ENCODE results near the gene RAB43.
"Not testable (repeated sequence)": the region's sequence is repeated elsewhere in the genome, so short reads cannot be mapped to it uniquely, and the experiment has no call there.

RAB43 gene

GRCh38 chr3:129112308-129113052 lies 9.1 kb downstream of the RAB43 start:
- no peaks in the 10 kb centered on the region for H3K27me3 Mint-ChIP-seq
- no peak for DNase-seq
- peak overlapping the region; percentile 41 for H3K4me3 Mint-ChIP-seq
- H3K36me3 Mint-ChIP-seq (ENCODE audit: low read depth) = peaks cover 85% of the 10 kb centered on the region
- H3K4me1 Mint-ChIP-seq (ENCODE audit: low read depth) = peaks cover 84% of the 10 kb centered on the region
- peak overlapping the region; percentile 98 for H3K27ac Mint-ChIP-seq
- H3K9me3 Mint-ChIP-seq = no peaks in the 10 kb centered on the region

DNA sequence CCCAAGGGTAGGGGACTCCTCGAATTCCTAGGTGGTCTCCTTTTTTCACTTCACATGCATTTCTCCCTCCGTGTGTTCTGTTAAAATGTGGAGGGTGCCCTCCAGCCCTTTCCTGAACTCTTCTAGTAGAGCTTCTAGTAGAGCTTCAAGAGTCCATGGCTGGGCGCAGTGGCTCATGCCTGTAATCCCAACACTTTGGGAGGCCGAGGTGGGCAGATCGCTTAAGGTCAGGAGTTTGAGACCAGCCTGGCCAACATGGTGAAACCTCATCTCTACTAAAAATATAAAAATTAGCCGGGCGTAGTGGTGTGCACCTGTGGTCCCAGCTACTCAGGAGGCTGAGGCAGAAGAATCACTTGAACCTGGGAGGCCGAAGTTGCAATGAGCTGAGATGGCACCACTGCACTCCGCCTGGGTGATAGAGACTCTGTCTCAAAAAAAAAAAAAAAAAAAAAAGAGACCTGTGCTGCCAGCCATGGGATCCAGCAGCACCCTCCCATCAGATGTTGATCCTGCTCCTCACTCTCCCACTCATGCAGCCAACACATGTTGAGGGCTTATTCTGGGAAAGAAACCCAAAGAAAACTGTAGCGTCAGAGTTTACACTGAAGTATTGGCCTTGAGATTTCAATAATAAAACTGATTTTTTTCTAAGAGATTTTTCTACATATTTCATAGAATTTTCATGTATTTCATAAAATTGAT lies 10.4 kb downstream of the RAB43 start:
- H3K27ac Mint-ChIP-seq = peak overlapping the region; percentile 98
- not testable (repeated sequence) for DNase-seq, H3K4me3 Mint-ChIP-seq, H3K9me3 Mint-ChIP-seq, H3K27me3 Mint-ChIP-seq
- peaks cover 86% of the 10 kb centered on the region for H3K36me3 Mint-ChIP-seq (ENCODE audit: low read depth)
- peaks cover 85% of the 10 kb centered on the region for H3K4me1 Mint-ChIP-seq (ENCODE audit: low read depth)

DNA sequence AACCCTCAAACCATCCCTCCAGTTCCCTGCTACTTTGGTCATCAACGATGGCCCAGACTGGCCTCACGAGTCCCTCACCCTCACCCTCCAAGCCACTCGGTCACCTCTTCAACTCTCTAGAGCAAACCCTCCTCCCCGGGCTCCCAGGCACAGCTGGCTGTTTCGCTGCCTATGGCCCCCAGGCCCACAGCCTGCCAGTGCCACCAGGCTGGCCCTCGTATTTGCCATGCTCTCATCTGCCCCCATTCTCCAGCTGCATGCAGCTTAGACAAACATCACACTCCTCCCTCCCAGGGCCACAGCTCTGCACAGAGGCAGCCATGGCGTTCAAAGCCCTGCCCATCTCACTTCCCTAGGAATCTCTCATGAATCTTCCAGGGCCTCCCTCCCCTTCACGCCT lies 13.8 kb downstream of the RAB43 start:
- H3K27me3 Mint-ChIP-seq = no peaks in the 10 kb centered on the region
- H3K27ac Mint-ChIP-seq = peak overlapping the region; percentile 87
- no peak overlapping the region for H3K4me3 Mint-ChIP-seq
- peaks cover 80% of the 10 kb centered on the region for H3K36me3 Mint-ChIP-seq (ENCODE audit: low read depth)
- DNase-seq = no peak
- no peaks in the 10 kb centered on the region for H3K9me3 Mint-ChIP-seq
- peaks cover 87% of the 10 kb centered on the region for H3K4me1 Mint-ChIP-seq (ENCODE audit: low read depth)

DNA sequence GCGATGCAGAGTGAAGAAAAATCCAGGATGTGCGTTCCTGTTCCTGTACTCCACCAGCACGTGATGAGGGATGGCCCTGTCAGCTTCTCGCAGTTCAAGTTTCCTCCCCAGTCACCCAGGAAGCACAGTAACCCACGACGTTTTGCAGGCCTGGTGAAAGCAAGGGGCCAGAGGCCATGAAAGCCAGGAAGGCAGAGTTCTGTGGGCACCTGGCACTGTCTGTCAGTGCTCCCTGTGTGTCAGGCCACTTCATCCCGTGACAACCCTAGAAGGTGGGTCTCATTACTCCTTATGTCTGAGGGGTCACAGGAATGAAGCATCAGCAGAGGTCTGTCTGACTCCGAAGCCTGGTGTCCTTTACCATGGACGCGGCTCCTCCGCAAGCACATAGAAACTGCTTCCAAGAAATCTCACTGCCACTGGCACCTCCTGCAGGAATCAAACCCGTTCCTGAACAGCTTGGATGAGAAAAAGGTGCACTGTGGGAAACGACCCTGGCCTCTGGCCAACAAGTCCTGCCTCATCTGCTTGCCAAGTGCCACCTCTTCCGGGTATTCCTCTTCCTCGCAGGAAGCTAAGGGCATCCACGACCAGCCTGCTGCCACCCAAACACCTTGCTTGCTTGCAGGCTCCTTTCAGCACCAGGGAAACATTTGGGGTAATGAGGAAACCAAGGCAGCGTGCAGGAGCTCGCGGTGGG lies 14.6 kb downstream of the RAB43 start:
- H3K27me3 Mint-ChIP-seq = no peaks in the 10 kb centered on the region
- H3K27ac Mint-ChIP-seq = peak overlapping the region; percentile 87
- H3K4me3 Mint-ChIP-seq = no peak overlapping the region
- no peak for DNase-seq
- no peaks in the 10 kb centered on the region for H3K9me3 Mint-ChIP-seq
- H3K4me1 Mint-ChIP-seq (ENCODE audit: low read depth) = peaks cover 87% of the 10 kb centered on the region
- peaks cover 76% of the 10 kb centered on the region for H3K36me3 Mint-ChIP-seq (ENCODE audit: low read depth)

DNA sequence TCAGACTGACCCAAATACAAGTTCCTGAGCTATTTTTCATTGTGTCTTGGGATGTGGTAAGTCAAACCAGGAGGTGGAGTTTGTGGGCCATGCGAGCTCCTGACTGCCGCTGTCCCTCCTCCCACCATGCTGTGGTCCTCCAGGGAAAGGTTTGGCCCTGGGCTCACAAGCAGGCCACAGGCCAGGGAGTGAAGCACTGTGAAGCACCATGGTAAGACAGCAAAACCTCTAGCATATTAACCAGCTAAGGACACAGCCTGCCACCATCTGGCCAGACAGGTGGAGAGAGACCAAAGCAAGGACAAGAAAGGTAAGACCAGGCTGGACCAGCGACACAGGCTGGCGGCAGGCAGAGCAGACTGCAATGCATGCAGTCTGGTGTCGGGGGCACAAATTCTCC lies 15.3 kb downstream of the RAB43 start:
- Mint-ChIP-seq H3K4me1 (ENCODE audit: low read depth) (peaks cover 87% of the 10 kb centered on the region), H3K4me3 (no peak overlapping the region), H3K27ac (peak overlapping the region; percentile 87), H3K36me3 (ENCODE audit: low read depth) (peaks cover 78% of the 10 kb centered on the region), H3K9me3 (no peaks in the 10 kb centered on the region), H3K27me3 (no peaks in the 10 kb centered on the region)
- no peak for DNase-seq

GRCh38 chr3:129105862-129106261 lies 15.7 kb downstream of the RAB43 start:
- Mint-ChIP-seq H3K27ac (peak overlapping the region; percentile 87), H3K4me3 (no peak overlapping the region), H3K9me3 (no peaks in the 10 kb centered on the region), H3K27me3 (no peaks in the 10 kb centered on the region), H3K4me1 (ENCODE audit: low read depth) (peaks cover 88% of the 10 kb centered on the region), H3K36me3 (ENCODE audit: low read depth) (peaks cover 78% of the 10 kb centered on the region)
- no peak for DNase-seq

DNA sequence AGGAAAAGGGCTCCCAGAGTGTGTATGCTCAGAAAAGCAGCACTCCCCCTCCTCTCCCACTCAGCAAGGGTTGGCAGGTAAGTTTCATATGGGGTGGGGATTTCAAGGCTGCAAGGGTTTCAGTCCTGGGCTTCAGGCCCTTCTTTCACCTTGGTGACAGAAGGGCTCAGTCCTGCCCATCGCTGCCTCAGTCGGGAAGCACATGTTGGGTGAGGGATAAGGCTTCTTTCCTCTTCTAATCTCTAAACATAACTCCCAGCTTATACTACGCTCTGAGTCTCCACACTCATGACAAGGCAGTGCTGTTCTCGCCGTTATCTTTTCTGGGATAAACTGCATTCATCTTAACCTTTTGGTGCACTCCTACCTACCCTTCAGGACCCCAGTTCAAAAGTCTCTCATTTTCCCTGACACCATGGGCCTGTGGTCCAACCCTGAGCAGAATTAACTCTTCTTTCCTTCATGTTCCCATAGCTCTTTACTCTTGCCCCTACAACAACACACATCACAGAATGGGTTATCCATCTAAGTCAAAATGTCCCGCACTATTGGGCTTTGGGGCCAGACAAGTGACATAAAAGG lies 17.0 kb downstream of the RAB43 start:
- H3K27ac Mint-ChIP-seq = peak overlapping the region; percentile 70
- no peak for DNase-seq
- no peaks in the 10 kb centered on the region for H3K9me3 Mint-ChIP-seq
- H3K27me3 Mint-ChIP-seq = no peaks in the 10 kb centered on the region
- H3K36me3 Mint-ChIP-seq (ENCODE audit: low read depth) = peaks cover 73% of the 10 kb centered on the region
- peaks cover 86% of the 10 kb centered on the region for H3K4me1 Mint-ChIP-seq (ENCODE audit: low read depth)
- H3K4me3 Mint-ChIP-seq = no peak overlapping the region

GRCh38 chr3:129104051-129104450 lies 17.6 kb downstream of the RAB43 start:
- H3K4me1 Mint-ChIP-seq (ENCODE audit: low read depth) = peaks cover 87% of the 10 kb centered on the region
- H3K4me3 Mint-ChIP-seq = no peak overlapping the region
- H3K9me3 Mint-ChIP-seq = no peaks in the 10 kb centered on the region
- H3K27ac Mint-ChIP-seq = peak overlapping the region; percentile 70
- no peaks in the 10 kb centered on the region for H3K27me3 Mint-ChIP-seq
- no peak for DNase-seq
- peaks cover 75% of the 10 kb centered on the region for H3K36me3 Mint-ChIP-seq (ENCODE audit: low read depth)

- peak overlapping the region; percentile 70 for H3K27ac Mint-ChIP-seq
- peaks cover 70% of the 10 kb centered on the region for H3K36me3 Mint-ChIP-seq (ENCODE audit: low read depth)
- no peaks in the 10 kb centered on the region for H3K27me3 Mint-ChIP-seq
- no peak overlapping the region for H3K4me3 Mint-ChIP-seq
- H3K4me1 Mint-ChIP-seq (ENCODE audit: low read depth) = peaks cover 82% of the 10 kb centered on the region
- no peak for DNase-seq
- no peaks in the 10 kb centered on the region for H3K9me3 Mint-ChIP-seq
Observed at GRCh38 chr3:129103296-129103695, 18.3 kb downstream of the RAB43 start.

DNA sequence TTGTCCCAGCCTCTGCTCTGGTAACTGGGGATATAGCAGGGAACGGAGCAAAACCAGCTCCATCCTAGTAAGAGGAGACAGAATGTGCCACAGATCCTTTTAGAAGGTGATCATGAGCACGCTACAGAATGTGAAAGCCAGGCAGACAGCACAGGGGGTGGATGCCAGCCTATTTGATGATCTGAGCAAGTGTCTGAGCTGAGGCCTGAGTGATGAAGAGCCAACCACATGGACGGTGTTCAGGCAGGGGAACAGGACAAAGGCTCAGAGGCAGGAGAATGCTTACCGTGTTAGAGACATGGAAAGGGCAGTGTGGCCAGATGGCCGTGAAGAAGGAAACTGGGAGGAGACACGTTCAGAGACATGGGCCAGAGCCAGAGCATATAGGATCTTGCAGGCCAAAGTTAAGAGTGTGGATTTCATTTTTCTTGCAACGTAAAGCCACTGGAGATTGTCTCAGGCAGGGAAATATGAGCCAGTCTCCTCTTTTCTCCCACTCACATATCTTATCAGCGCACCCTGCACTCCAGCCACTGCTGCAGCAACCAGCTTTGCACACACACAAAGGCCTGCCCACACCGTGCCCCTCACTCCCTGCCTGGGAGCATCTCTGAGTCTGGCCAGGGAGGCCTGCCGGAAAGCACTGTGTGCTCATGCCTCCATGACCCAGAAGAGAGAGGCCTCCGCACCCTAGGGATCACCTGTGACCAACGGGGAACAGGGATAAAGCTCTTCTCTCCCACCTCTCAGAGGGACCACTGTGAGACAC lies 20.1 kb downstream of the RAB43 start:
- Mint-ChIP-seq H3K4me1 (ENCODE audit: low read depth) (peaks cover 80% of the 10 kb centered on the region), H3K9me3 (no peaks in the 10 kb centered on the region), H3K4me3 (no peak overlapping the region), H3K27me3 (no peaks in the 10 kb centered on the region), H3K36me3 (ENCODE audit: low read depth) (peaks cover 66% of the 10 kb centered on the region), H3K27ac (peak overlapping the region; percentile 70)
- DNase-seq = no peak

GRCh38 chr3:129100274-129100673 lies 21.3 kb downstream of the RAB43 start:
- H3K9me3 Mint-ChIP-seq = no peaks in the 10 kb centered on the region
- H3K27me3 Mint-ChIP-seq = no peaks in the 10 kb centered on the region
- no peak for DNase-seq
- H3K36me3 Mint-ChIP-seq (ENCODE audit: low read depth) = peaks cover 59% of the 10 kb centered on the region
- H3K27ac Mint-ChIP-seq = peak overlapping the region; percentile 70
- H3K4me1 Mint-ChIP-seq (ENCODE audit: low read depth) = peaks cover 73% of the 10 kb centered on the region
- no peak overlapping the region for H3K4me3 Mint-ChIP-seq

GRCh38 chr3:129095285-129095684 lies 26.3 kb downstream of the RAB43 start:
- no peaks in the 10 kb centered on the region for H3K9me3 Mint-ChIP-seq
- H3K27me3 Mint-ChIP-seq = no peaks in the 10 kb centered on the region
- H3K4me3 Mint-ChIP-seq = no peak overlapping the region
- H3K4me1 Mint-ChIP-seq (ENCODE audit: low read depth) = peaks cover 29% of the 10 kb centered on the region
- peak overlapping the region; percentile 61 for H3K27ac Mint-ChIP-seq
- no peak for DNase-seq
- H3K36me3 Mint-ChIP-seq (ENCODE audit: low read depth) = peaks cover 63% of the 10 kb centered on the region

GRCh38 chr3:129088312-129088711 lies 33.3 kb downstream of the RAB43 start:
- H3K36me3 Mint-ChIP-seq (ENCODE audit: low read depth) = peaks cover 15% of the 10 kb centered on the region
- H3K9me3 Mint-ChIP-seq; DNase-seq; H3K27me3 Mint-ChIP-seq; H3K27ac Mint-ChIP-seq; H3K4me3 Mint-ChIP-seq; H3K4me1 Mint-ChIP-seq (ENCODE audit: low read depth): not testable (repeated sequence)

DNA sequence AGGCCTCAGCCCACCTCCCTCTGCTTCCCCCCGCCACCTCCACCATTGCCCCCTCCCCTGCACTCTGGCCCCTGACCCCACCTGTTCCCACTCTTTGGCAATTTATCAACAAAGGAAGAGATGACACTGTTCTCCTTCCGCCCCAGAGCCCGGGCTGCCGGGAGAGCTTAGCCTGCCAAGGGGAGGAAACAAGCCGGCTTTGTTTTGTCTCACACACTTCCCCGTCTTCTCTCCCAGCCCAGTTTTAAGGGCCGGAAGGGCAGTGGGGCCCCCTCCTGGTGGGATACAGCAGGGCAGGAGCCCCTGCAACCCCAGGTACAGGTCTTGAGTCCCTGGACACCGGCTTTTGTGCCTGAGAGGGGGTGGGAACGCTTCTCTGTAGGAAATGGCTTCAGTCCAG lies 33.7 kb downstream of the RAB43 start:
- not testable (repeated sequence) for H3K4me1 Mint-ChIP-seq (ENCODE audit: low read depth); DNase-seq; H3K27ac Mint-ChIP-seq; H3K9me3 Mint-ChIP-seq; H3K27me3 Mint-ChIP-seq; H3K4me3 Mint-ChIP-seq
- peaks cover 14% of the 10 kb centered on the region for H3K36me3 Mint-ChIP-seq (ENCODE audit: low read depth)
